SU-DHL-6 (cell line): Measurements from ENCODE around the gene PTPRE.

Experiments
- H2AFZ ChIP-seq: fragments of 200-600 bp; sonication (generic); 2 replicates; pipeline ENCODE4 v1.6.1; 2014; ENCODE audit warnings: low read depth, mild to moderate bottlenecking, moderate library complexity, mixed read lengths, antibody characterized with exemption, low read length; ENCODE audit not compliant: severe bottlenecking
- H3F3A ChIP-seq: fragments of 200-600 bp; shearing (Covaris generic); 2 replicates; pipeline ENCODE4 v1.6.0; 2016; ENCODE audit warnings: antibody characterized with exemption, mild to moderate bottlenecking; ENCODE audit not compliant: insufficient read depth
- H3K27ac ChIP-seq: fragments of 200-600 bp; sonication (generic); 2 replicates; pipeline ENCODE4 v1.5.1; 2016; ENCODE audit warnings: low read depth, mild to moderate bottlenecking, low read length, moderate library complexity, mixed read lengths
- H3K27me3 ChIP-seq: fragments of 200-600 bp; sonication (generic), shearing (Covaris generic); 2 replicates; pipeline ENCODE4 v1.6.0; 2014; ENCODE audit warnings: mild to moderate bottlenecking, low read length
- H3K36me3 ChIP-seq: fragments of 200-600 bp; sonication (generic); 2 replicates; pipeline ENCODE4 v1.6.1; 2014; ENCODE audit warnings: mild to moderate bottlenecking, low read length, mixed read lengths
- H3K4me2 ChIP-seq: fragments of 300-600, 200-600 bp; shearing (Covaris generic), sonication (generic); 2 replicates; pipeline ENCODE4 v1.6.0; 2014; ENCODE audit warnings: low read length, low read depth, mild to moderate bottlenecking; ENCODE audit not compliant: poor library complexity, severe bottlenecking
- H3K4me3 ChIP-seq: fragments of 200-600 bp; sonication (generic); 2 replicates; pipeline ENCODE4 v1.5.1; 2014; ENCODE audit warnings: antibody characterized with exemption, low read length, mild to moderate bottlenecking, mixed read lengths; ENCODE audit not compliant: insufficient read depth, poor library complexity, severe bottlenecking
- H3K79me2 ChIP-seq: fragments of 200-600 bp; sonication (generic); 2 replicates; pipeline ENCODE4 v1.6.1; 2014; ENCODE audit warnings: mild to moderate bottlenecking, low read length, moderate library complexity; ENCODE audit not compliant: insufficient read depth
- H3K9ac ChIP-seq: fragments of 200-600 bp; sonication (generic); 2 replicates; pipeline ENCODE4 v1.7.0; 2014; ENCODE audit warnings: mild to moderate bottlenecking, low read length
- H3K9me2 ChIP-seq: fragments of 200-600 bp; sonication (generic); replicated peaks from 2 replicates; pipeline ENCODE4 v1.6.1; 2014; ENCODE audit warnings: low read length; ENCODE audit not compliant: insufficient read depth
- H3K9me3 ChIP-seq: fragments of 200-600 bp; sonication (generic); 2 replicates; pipeline ENCODE4 v1.6.1; 2014; ENCODE audit warnings: low read length, mixed read lengths; ENCODE audit not compliant: insufficient read depth
- H4K20me1 ChIP-seq: fragments of 200-600 bp; sonication (generic); 2 replicates; pipeline ENCODE4 v1.6.1; 2014; ENCODE audit warnings: low read depth, mild to moderate bottlenecking, antibody characterized with exemption, low read length, moderate library complexity, mixed read lengths
- EZH2phosphoT487 ChIP-seq: fragments of 200-600 bp; sonication (generic), shearing (Covaris generic); conservative IDR thresholded peaks from 2 replicates; pipeline ENCODE4 v1.6.1; 2018; ENCODE audit warnings: mild to moderate bottlenecking, antibody characterized with exemption, low read length, moderate library complexity, mixed read lengths
- TF ChIP-seq, protein P1 (sequence below): fragments of 200-600 bp; sonication (generic); IDR thresholded peaks from one replicate; pipeline ENCODE4 v1.5.1; 2017; ENCODE audit warnings: antibody characterized with exemption, mild to moderate bottlenecking, low read length, moderate library complexity; ENCODE audit not compliant: insufficient read depth, poor library complexity, severe bottlenecking

The PTPRE gene

DNA sequence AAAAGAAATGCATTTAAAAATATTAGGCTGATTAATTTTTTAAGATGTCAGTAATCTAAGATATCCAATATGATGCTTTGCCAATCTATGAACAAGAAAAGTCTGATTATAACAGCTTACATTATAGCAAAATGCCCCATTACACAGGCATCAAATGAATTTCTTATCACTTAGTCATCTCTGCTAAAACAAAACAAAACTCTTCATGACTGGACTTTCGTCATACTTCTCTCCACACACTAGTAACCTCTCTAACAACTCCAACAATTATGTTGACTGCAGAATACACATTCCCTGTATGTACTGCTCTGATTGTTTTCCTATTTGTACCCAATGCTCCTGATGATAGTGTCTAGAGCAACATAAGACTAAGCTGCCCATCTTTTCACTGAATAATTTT is 223.1 kb downstream of the PTPRE start:
- H3F3A ChIP-seq: 0 out of 2 replicates have a peak, but pooled peaks cover 3% of the 10 kb centered on the region
- H3K4me3 ChIP-seq: no peak overlapping the region
- no peaks in the 10 kb centered on the region for H3K9me2 ChIP-seq
- H3K79me2 ChIP-seq: peaks cover 11% of the 10 kb centered on the region
- H3K27me3 ChIP-seq: no peaks in the 10 kb centered on the region
- TF ChIP-seq EZH2phosphoT487: no peak
- TF ChIP-seq, protein P1, sequence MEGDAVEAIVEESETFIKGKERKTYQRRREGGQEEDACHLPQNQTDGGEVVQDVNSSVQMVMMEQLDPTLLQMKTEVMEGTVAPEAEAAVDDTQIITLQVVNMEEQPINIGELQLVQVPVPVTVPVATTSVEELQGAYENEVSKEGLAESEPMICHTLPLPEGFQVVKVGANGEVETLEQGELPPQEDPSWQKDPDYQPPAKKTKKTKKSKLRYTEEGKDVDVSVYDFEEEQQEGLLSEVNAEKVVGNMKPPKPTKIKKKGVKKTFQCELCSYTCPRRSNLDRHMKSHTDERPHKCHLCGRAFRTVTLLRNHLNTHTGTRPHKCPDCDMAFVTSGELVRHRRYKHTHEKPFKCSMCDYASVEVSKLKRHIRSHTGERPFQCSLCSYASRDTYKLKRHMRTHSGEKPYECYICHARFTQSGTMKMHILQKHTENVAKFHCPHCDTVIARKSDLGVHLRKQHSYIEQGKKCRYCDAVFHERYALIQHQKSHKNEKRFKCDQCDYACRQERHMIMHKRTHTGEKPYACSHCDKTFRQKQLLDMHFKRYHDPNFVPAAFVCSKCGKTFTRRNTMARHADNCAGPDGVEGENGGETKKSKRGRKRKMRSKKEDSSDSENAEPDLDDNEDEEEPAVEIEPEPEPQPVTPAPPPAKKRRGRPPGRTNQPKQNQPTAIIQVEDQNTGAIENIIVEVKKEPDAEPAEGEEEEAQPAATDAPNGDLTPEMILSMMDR: no peak
- no peaks in the 10 kb centered on the region for H3K9me3 ChIP-seq
- H3K36me3 ChIP-seq: peaks cover 5% of the 10 kb centered on the region; the same call in 1 of the 2 replicates
- no peak overlapping the region for H3K9ac ChIP-seq
- H3K27ac ChIP-seq: no peak overlapping the region
- peaks cover 1% of the 10 kb centered on the region; the same call in 1 of the 2 replicates for H4K20me1 ChIP-seq
- H3K4me2 ChIP-seq: no peak overlapping the region
- no peak overlapping the region for H2AFZ ChIP-seq
